ENCODE measurements around the gene UBE2E2.

UBE2E2 gene

GRCh38 chr3:23219117-23219516, 16.0 kb downstream of the UBE2E2 start:
- no peak for TF ChIP-seq CTCF (IDR thresholded peaks at IDR 0.05; ENCODE audit: insufficient read depth, low read length, poor library complexity, severe bottlenecking)
- Histone ChIP-seq H3K4me3 (replicated peaks; ENCODE audit: low read depth, low read length) (no peak overlapping the region), H3K27me3 (replicated peaks; ENCODE audit: control insufficient read depth, insufficient read depth, low read length) (no peaks in the 10 kb centered on the region), H3K36me3 (ENCODE audit: control insufficient read depth, insufficient read depth, low read length) (no peaks in the 10 kb centered on the region)
- DNase-seq (ENCODE audit: extremely low read depth, insufficient read length): peak; percentile 16

- Histone ChIP-seq H3K27me3 (replicated peaks; ENCODE audit: control insufficient read depth, insufficient read depth, low read length) (no peaks in the 10 kb centered on the region), H3K36me3 (ENCODE audit: control insufficient read depth, insufficient read depth, low read length) (no peaks in the 10 kb centered on the region), H3K4me3 (replicated peaks; ENCODE audit: low read depth, low read length) (no peak overlapping the region)
- no peak for TF ChIP-seq CTCF (IDR thresholded peaks at IDR 0.05; ENCODE audit: insufficient read depth, low read length, poor library complexity, severe bottlenecking)
- DNase-seq (ENCODE audit: extremely low read depth, insufficient read length): no peak
These were observed 16.4 kb downstream of the UBE2E2 start for GRCh38 chr3:23219552-23219951.

GRCh38 chr3:23221136-23221535, 18.0 kb downstream of the UBE2E2 start:
- no peaks in the 10 kb centered on the region for H3K27me3 ChIP-seq (replicated peaks; ENCODE audit: control insufficient read depth, insufficient read depth, low read length)
- no peak for DNase-seq (ENCODE audit: extremely low read depth, insufficient read length)

GRCh38 chr3:23232016-23232415, 28.9 kb downstream of the UBE2E2 start:
- Histone ChIP-seq H3K4me3 (replicated peaks; ENCODE audit: low read depth, low read length) (no peak overlapping the region), H3K27me3 (replicated peaks; ENCODE audit: control insufficient read depth, insufficient read depth, low read length) (no peaks in the 10 kb centered on the region), H3K36me3 (ENCODE audit: control insufficient read depth, insufficient read depth, low read length) (no peaks in the 10 kb centered on the region)
- DNase-seq (ENCODE audit: extremely low read depth, insufficient read length): no peak
- no peak for TF ChIP-seq CTCF (IDR thresholded peaks at IDR 0.05; ENCODE audit: insufficient read depth, low read length, poor library complexity, severe bottlenecking)

More at GRCh38 chr3:23221136-23221535, 18.0 kb downstream of the UBE2E2 start:
- TF ChIP-seq CTCF (IDR thresholded peaks at IDR 0.05; ENCODE audit: insufficient read depth, low read length, poor library complexity, severe bottlenecking): no peak
- H3K4me3 ChIP-seq (replicated peaks; ENCODE audit: low read depth, low read length): no peak overlapping the region
- H3K36me3 ChIP-seq (ENCODE audit: control insufficient read depth, insufficient read depth, low read length): no peaks in the 10 kb centered on the region; the same call in 1 of the 2 replicates

- no peaks in the 10 kb centered on the region for H3K36me3 ChIP-seq (ENCODE audit: control insufficient read depth, insufficient read depth, low read length)
These were observed 29.7 kb downstream of the UBE2E2 start for GRCh38 chr3:23232854-23233253.

More at GRCh38 chr3:23232854-23233253, 29.7 kb downstream of the UBE2E2 start:
- TF ChIP-seq CTCF (IDR thresholded peaks at IDR 0.05; ENCODE audit: insufficient read depth, low read length, poor library complexity, severe bottlenecking): no peak
- no peaks in the 10 kb centered on the region for H3K27me3 ChIP-seq (replicated peaks; ENCODE audit: control insufficient read depth, insufficient read depth, low read length)
- DNase-seq (ENCODE audit: extremely low read depth, insufficient read length): no peak
- H3K4me3 ChIP-seq (replicated peaks; ENCODE audit: low read depth, low read length): no peak overlapping the region

All from GM06990 (cell line).